HL-60/S4 treated with phorbol 12-myristate 13-acetate at 8.2 ng/mL for 4 days and 3 days (cell line): Measurements from ENCODE around the gene RPL35A.
"Not testable (repeated sequence)": the region's sequence is repeated elsewhere in the genome, so short reads cannot be mapped to it uniquely, and the experiment has no call there.

Source experiments
- in situ Hi-C: fragments of 300-500 bp; cut with MboI; formaldehyde crosslinking; loops from 2 replicates; pipeline ENCODE4 v1.15.0; 2022; ENCODE audit warnings: low sequenced_read_pairs

The RPL35A gene

GRCh38 chr3:197951392-197951990 lies 1.5 kb downstream of the RPL35A start:
- in situ Hi-C loops = no loop called here

DNA sequence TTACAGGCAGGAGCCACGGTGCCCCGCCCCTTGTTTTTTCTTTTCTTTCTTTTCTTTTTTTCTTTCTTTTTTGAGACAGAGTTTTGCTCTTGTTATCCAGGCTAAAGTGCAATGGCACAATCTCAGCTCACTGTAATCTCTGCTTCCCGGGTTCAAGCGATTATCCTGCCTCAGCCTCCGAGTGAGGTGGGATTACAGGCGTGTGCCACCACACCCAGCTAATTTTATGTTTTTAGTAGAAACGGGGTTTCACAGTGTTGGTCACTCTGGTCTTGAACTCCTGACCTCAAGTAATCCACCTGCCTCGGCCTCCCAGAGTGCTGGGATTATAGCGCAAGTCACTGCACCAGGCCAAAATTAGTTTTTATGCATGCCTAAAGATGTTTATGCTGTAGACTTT lies 2.5 kb downstream of the RPL35A start:
- in situ Hi-C loops = no loop called here

DNA sequence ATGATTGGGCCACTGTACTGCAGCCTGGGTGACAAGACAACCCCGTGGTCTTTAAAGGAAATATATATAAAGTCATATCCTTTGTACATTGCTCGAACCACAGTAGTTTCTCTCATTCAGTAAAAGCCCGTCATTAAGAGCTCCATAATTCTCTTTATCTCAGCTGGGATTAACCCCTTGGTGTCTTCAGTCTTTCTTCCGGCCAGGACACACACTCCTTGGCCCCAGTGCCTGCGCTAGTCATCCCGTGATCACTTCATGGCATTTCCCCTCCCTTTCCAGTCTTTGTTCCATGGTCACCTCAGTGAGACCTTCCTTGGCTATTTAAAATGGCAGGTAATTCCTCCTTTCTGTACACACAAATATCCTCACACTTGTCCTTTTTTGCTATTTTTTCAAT lies 3.3 kb downstream of the RPL35A start:
- in situ Hi-C loops = no loop called here

DNA sequence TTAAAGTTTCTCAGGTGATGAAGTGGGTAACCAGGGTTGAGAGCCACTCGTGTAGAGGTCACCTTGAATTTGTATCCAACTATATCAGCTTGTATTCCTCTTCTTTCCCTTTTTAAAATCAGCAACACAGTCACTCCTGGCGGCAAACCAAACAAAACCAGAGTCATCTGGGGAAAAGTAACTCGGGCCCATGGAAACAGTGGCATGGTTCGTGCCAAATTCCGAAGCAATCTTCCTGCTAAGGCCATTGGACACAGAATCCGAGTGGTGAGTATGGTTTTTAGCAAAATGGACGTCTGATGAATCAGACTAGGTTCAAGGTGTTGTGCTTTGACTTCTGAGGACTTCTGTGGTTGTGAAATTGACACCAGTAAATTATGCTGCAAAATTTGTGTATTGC lies 3.9 kb downstream of the RPL35A start:
- in situ Hi-C loops = no loop called here

DNA sequence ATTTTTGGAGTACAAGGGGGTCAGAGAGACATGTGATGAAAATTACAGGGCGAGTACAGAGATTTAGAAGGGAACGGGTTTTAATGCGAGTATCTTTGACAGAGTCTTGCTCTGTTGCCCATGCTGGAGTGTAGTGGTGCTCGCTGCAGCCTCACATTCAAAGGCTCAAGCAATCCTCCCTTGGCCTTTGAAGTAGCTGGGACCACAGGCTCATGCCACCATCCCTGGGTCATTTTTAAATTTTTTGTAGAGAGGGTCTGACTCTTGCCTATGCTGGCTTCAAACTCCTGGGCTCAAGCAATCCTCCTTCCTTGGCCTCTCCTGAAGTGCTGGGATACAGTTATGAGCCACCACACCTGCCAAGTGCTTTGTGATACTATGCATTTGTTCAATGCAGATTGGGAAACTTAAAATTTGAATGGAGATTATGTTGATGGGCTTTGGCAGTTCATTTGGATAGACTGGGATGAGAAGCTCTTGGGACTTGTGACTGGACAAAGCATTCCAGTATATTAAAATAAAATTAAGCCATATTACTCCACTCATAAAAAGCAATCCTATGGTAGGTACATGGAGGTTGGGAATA lies 6.0 kb downstream of the RPL35A start:
- in situ Hi-C loops = no loop called here

DNA sequence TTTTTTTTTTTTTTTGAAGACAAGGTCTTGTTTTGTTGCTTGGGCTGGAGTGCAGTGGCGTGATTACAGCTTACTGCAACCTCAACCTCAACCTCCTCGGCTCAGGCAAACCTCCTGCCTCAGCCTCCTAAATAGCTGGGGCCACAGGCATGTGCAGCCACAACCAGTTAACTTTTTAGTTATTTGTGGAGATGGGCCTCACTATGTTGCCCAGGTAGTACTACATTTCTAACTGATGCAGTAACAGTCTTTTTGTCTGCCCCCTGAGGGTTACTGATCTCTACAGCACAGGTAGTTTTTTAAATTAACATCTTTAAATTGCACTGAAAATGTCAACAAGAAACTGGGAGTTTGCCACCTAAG lies 6.6 kb downstream of the RPL35A start:
- in situ Hi-C loops = no loop called here

- in situ Hi-C loops = no loop called here
Observed at GRCh38 chr3:197957790-197958133, 7.8 kb downstream of the RPL35A start.

DNA sequence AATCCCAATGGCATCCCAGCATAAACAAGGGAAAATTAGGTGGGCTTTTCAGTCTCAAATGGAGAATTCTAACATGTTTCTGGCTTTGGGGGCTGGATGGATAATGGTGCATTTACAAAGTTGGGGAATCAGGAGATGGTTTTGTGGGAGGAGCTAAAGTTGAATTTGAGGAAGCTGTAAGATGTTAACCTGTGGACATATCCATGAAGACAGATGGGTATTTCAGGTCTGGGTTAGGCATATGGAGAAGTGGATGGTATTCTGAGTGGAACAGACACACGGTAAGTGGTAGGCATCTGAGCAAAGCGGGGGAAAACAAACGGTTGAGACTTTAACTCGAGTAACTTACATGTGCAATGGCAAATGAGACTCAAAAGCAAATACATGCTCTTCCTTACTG lies 8.4 kb downstream of the RPL35A start:
- in situ Hi-C loops = no loop called here

GRCh38 chr3:197958848-197959247 lies 8.9 kb downstream of the RPL35A start:
- in situ Hi-C loops = not testable (repeated sequence)

- in situ Hi-C loops = no loop called here
Observed at GRCh38 chr3:197959500-197959890, 9.5 kb downstream of the RPL35A start.

DNA sequence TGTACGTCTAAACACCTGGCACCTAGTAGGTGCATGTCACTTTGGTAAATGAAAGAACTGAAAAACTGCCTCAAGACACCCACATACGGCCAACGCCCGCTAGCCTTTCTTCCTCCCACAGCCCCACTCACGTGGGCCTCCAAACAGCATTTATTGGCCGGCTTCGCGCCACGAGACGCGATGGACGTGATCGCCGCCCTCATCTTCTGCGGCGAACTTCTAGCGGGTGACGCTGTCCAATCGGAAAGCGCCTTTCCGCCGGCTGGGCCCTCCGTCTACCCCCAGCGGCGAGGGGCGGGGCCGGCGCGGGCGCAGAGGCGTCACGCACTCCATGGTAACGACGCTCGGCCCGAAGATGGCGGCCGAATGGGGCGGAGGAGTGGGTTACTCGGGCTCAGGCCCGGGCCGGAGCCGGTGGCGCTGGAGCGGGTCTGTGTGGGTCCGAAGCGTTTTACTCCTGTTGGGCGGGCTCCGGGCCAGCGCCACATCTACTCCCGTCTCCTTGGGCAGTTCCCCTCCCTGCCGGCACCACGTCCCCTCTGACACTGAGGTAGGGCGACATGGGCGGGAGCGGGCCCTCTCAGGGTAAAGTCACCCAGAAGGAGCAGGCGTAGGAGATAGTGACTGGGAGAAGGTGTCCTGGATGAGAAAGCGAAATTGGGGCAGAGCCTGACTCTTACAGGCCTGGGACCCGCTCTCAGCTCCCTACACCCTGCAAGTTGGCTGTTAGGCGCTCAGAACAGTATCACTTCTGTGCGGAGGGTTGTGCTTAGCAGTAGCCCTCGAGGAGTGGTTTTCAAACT lies 10.1 kb downstream of the RPL35A start, which contains the start of gene LMLN:
Gene LMLN (plus strand): TSS at position 327 of the 803 bp plus-strand sequence. CDS start 29 bp downstream, at position 356.
- in situ Hi-C loops = no loop called here

GRCh38 chr3:197960694-197961581 lies 10.9 kb downstream of the RPL35A start:
- in situ Hi-C loops = no loop called here

GRCh38 chr3:197961582-197961945 lies 11.6 kb downstream of the RPL35A start:
- in situ Hi-C loops = no loop called here

GRCh38 chr3:197963019-197963637 lies 13.1 kb downstream of the RPL35A start:
- in situ Hi-C loops = no loop called here

DNA sequence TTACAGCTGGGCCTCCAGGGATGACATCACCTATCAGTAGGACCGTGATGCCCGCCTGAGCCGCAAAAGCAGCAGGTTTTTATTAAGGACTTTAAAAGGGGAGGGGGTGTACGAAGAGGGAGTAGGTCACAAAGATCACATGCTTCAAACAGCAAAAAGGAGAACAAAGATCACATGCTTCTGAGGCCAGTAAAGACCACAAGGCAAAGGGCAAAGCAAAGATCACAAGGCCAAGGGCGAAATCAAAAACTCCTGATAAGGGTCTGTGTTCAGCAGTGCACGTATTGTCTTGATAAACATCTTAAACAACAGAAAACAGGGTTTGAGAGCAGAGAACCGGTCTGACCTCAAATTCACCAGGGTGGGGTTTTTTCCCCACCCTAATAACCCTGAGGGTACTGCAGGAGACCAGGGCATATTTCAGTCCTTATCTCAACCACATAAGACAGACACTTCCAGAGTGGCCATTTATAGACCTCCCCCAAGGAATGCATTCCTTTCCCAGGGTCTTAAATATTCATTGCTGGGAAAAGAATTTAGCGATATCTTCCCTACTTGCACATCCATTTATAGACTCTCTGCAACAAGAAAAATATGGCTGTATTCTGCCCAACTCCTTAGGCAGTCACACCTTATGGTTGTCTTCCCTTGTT lies 17.5 kb downstream of the RPL35A start:
- in situ Hi-C loops = not testable (repeated sequence)

DNA sequence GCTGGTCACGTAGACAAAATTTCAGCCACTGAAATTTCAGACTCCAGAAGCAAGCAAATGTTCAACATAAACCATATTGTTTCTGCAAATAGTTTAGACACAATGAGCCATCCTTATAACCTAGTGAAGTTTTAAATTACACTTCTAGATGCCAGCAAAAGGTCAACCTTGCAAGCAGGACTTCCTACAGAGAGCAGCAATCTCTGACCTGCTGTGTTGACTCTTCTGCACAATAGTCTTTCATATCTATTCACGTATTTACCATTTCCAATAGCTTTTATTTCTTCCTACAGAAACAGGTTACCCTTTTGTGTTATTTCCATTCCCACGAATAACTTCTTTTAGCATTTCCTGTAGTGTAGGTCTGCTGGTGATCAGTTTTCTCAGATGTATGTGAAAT lies 20.6 kb downstream of the RPL35A start:
- in situ Hi-C loops = no loop called here

- in situ Hi-C loops = no loop called here
Observed at GRCh38 chr3:197974016-197974415, 24.0 kb downstream of the RPL35A start.

DNA sequence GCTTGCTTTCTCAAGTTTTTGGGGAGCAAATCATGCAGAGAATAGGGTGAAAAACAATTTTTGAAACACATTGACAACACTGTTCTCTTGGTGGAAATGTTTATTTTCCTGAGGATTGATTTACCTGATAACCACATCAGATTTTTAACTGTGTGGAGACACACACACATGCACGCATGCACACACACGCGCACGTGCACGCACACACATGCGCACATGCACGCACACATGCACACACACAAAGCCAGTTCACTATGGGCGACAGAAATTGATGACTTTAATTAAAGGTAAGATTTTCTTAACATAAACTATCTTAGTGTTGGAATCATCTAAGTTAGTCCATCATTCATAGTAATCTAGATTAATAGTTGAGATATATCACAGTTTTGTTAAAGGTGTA lies 25.3 kb downstream of the RPL35A start:
- in situ Hi-C loops = no loop called here

DNA sequence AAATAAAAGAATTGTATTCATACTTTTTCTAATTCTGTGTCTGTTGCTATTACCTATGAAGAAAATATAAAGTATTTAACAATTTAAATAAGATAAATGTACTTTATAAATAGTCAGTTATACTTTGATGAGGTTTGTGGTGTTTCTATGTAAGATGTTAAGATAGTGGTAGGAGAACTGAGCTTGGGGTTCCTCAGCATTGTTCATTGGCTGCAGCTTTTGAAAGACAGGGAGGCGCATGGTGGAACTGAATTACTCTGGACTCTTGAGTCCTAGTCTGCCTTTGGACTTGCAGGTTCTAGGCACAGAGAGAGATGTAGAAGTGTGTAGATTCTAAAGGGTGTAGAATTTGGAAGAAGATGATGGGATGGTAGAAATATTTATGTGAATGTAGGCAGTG lies 33.1 kb downstream of the RPL35A start:
- in situ Hi-C loops = no loop called here

DNA sequence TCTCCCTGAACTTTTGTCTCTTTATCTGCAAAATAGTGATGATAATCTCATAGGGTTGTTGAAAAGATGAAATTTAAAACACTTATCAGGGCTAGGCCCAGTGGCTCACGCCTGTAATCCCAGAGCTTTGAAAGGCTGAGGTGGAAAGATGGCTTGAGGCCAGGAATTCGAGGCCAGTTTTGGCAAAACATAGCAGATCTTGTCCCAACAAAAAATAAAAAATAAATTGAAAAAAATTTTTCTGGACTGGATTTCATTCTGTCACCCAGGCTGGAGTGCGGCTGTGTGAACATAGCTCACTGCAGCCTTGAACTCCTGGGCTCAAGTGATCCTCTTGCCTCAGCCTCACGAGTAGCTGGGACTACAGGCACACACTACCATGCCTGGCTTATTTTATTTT lies 39.7 kb downstream of the RPL35A start:
- in situ Hi-C loops = no loop called here
